ENCODE data around the gene MTR. TPM values are rescaled to one million over a fixed set of nuclear protein-coding genes. Genes with fewer than 3 reads are reported as not detected.

MTR gene
- total RNA-seq, 1 donor from 2014 or later: 19.9 TPM

DNA sequence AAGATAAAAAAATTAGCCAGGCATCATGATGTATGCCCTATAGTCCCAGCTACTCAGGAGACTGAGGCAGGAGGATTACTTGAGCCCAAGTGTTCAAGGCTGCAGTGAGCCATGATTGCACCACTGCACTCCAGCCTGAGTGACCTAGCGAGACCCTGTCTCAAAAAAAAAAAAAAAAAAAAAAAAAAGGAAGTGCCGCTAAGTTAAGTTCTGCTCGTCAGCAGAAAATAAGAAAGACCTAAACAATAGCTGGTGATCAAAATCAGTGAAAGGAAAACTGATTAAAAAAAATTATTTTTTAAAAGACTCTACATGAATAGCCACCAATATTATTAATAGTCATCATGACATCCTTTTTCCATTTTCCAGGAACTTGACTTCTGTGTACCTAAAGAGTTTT lies 44.2 kb upstream of the MTR start:
- no peaks in the 10 kb centered on the region for H3K9me3 ChIP-seq
- no peak overlapping the region for H3K27ac ChIP-seq
- no peak overlapping the region for H3K4me3 ChIP-seq
- no peaks in the 10 kb centered on the region for H3K27me3 ChIP-seq
- TF ChIP-seq POLR2A (IDR thresholded peaks at IDR 0.05) (no peak), POLR2AphosphoS5 (IDR thresholded peaks at IDR 0.05; ENCODE audit: insufficient read depth in 1 of 2, low read depth in 1 of 2) (no peak)
- TF ChIP-seq, protein P1, sequence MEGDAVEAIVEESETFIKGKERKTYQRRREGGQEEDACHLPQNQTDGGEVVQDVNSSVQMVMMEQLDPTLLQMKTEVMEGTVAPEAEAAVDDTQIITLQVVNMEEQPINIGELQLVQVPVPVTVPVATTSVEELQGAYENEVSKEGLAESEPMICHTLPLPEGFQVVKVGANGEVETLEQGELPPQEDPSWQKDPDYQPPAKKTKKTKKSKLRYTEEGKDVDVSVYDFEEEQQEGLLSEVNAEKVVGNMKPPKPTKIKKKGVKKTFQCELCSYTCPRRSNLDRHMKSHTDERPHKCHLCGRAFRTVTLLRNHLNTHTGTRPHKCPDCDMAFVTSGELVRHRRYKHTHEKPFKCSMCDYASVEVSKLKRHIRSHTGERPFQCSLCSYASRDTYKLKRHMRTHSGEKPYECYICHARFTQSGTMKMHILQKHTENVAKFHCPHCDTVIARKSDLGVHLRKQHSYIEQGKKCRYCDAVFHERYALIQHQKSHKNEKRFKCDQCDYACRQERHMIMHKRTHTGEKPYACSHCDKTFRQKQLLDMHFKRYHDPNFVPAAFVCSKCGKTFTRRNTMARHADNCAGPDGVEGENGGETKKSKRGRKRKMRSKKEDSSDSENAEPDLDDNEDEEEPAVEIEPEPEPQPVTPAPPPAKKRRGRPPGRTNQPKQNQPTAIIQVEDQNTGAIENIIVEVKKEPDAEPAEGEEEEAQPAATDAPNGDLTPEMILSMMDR (IDR thresholded peaks at IDR 0.05): no peak
- H3K4me1 ChIP-seq: no peaks in the 10 kb centered on the region
- no peak for DNase-seq (ENCODE audit: extremely low spot score in 2 of 2)
- no peaks in the 10 kb centered on the region for H3K36me3 ChIP-seq
- intact Hi-C loops (cut with DNase I): no loop called here

DNA sequence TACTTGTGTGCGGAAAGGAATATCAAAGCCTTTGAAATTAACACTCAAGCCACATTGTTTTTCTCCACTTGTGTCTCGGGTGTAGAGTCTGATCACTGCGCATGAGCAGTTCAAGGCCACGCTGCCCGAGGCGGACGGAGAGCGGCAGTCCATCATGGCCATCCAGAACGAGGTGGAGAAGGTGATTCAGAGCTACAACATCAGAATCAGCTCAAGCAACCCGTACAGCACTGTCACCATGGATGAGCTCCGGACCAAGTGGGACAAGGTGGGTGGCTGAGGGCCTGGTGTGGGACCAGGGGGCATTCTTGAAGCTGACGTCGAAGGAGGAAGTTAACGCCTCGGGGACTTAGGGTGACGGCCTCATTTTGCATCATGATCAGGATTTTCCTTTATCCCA lies 43.7 kb upstream of the MTR start:
- Histone ChIP-seq H3K4me1 (no peaks in the 10 kb centered on the region), H3K4me3 (no peak overlapping the region), H3K9me3 (no peaks in the 10 kb centered on the region), H3K27me3 (no peaks in the 10 kb centered on the region), H3K27ac (no peak overlapping the region), H3K36me3 (no peaks in the 10 kb centered on the region)
- intact Hi-C loops (cut with DNase I): no loop called here
- TF ChIP-seq POLR2A (IDR thresholded peaks at IDR 0.05): no peak
- TF ChIP-seq POLR2AphosphoS5 (IDR thresholded peaks at IDR 0.05; ENCODE audit: insufficient read depth in 1 of 2, low read depth in 1 of 2): no peak
- TF ChIP-seq, protein P1 (IDR thresholded peaks at IDR 0.05): no peak
- DNase-seq (ENCODE audit: extremely low spot score in 2 of 2): no peak

DNA sequence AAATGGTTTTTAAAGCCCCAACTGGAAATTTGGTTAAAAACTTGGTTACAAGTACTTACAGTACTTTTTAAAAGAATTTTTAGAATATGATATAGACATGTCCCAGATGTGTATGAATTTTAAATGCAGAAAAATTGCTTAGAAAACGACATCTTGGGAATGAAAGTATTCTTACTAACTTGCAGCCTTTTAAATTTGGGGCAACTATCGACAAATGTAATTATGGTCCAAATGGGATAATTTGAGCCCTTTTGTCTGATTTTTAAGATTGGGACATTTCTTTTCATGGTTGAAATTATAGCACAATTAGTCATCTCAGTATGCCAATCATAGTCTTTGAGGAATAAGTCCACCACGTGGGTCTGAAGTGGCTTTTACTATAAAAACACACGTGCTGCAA lies 43.2 kb upstream of the MTR start:
- Histone ChIP-seq H3K36me3 (no peaks in the 10 kb centered on the region), H3K27me3 (no peaks in the 10 kb centered on the region)
- intact Hi-C loops (cut with DNase I): no loop called here

DNA sequence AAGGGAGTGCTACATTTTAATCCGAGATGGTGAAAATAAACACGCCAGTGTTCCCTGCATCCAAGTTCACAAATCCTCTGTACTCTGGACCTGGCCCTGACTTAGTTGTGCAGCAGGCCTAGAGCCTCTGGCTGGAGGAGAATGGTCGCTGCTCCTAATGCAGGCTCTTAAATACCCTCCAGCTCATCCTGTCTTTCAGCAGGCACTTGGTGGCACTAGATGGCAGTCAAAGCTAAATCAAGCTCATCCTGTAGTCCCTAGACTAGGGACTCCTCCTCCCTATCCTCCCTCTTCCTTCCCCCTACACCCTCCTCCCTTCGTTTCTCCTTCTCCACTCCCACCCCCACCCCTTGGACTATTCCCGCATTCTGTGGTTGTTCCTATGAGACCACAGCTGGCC lies 41.6 kb upstream of the MTR start:
- Histone ChIP-seq H3K4me3 (no peak overlapping the region), H3K9me3 (no peaks in the 10 kb centered on the region), H3K27ac (no peak overlapping the region), H3K27me3 (no peaks in the 10 kb centered on the region), H3K4me1 (no peaks in the 10 kb centered on the region), H3K36me3 (no peaks in the 10 kb centered on the region)
- DNase-seq (ENCODE audit: extremely low spot score in 2 of 2): no peak
- no peak for TF ChIP-seq POLR2A (IDR thresholded peaks at IDR 0.05)
- no peak for TF ChIP-seq POLR2AphosphoS5 (IDR thresholded peaks at IDR 0.05; ENCODE audit: insufficient read depth in 1 of 2, low read depth in 1 of 2)
- TF ChIP-seq, protein P1 (IDR thresholded peaks at IDR 0.05): no peak
- intact Hi-C loops (cut with DNase I): no loop called here

More for the DNA sequence above, 43.2 kb upstream of the MTR start:
- H3K27ac ChIP-seq: no peak overlapping the region
- no peaks in the 10 kb centered on the region for H3K4me1 ChIP-seq
- DNase-seq (ENCODE audit: extremely low spot score in 2 of 2): no peak
- H3K4me3 ChIP-seq: no peak overlapping the region
- no peaks in the 10 kb centered on the region for H3K9me3 ChIP-seq
- no peak for TF ChIP-seq POLR2A (IDR thresholded peaks at IDR 0.05)
- no peak for TF ChIP-seq POLR2AphosphoS5 (IDR thresholded peaks at IDR 0.05; ENCODE audit: insufficient read depth in 1 of 2, low read depth in 1 of 2)
- TF ChIP-seq, protein P1 (IDR thresholded peaks at IDR 0.05): no peak

DNA sequence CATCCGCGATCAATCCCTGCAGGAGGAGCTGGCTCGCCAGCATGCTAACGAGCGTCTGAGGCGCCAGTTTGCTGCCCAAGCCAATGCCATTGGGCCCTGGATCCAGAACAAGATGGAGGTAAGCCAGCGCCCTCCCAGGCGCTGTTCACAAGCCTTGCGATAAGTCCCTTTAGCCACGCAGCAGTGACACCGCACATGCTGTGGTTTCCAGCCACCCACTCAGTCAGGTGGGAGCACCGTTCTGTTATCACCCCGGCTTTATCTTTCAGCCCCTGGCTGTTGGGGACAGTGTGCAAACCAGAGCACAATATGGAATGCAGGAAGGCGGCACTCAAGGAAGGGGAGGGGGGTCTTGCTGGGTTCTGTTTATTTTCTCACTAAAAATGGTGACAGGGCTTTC lies 41.1 kb upstream of the MTR start:
- DNase-seq (ENCODE audit: extremely low spot score in 2 of 2): no peak
- TF ChIP-seq, protein P1 (IDR thresholded peaks at IDR 0.05): no peak
- TF ChIP-seq POLR2AphosphoS5 (IDR thresholded peaks at IDR 0.05; ENCODE audit: insufficient read depth in 1 of 2, low read depth in 1 of 2): no peak
- no peak for TF ChIP-seq POLR2A (IDR thresholded peaks at IDR 0.05)
- intact Hi-C loops (cut with DNase I): no loop called here
- no peak overlapping the region for H3K4me3 ChIP-seq
- no peaks in the 10 kb centered on the region for H3K4me1 ChIP-seq
- no peaks in the 10 kb centered on the region for H3K27me3 ChIP-seq
- H3K9me3 ChIP-seq: no peaks in the 10 kb centered on the region
- no peak overlapping the region for H3K27ac ChIP-seq
- no peaks in the 10 kb centered on the region for H3K36me3 ChIP-seq

Data from vagina (tissue), 2 donors.